ENCODE measurements around the gene RCOR2.

The RCOR2 gene

GRCh38 chr11:63907063-63907462 is 9.9 kb downstream of the RCOR2 start:
- DNase-seq (ENCODE audit: low read depth in 2 of 2): no peak

GRCh38 chr11:63906585-63906984 is 10.4 kb downstream of the RCOR2 start:
- peak; percentile 32 to 37 for DNase-seq (ENCODE audit: low read depth in 2 of 2)

GRCh38 chr11:63906087-63906486 is 10.9 kb downstream of the RCOR2 start:
- no peak for DNase-seq (ENCODE audit: low read depth in 2 of 2)

GRCh38 chr11:63905179-63905578 is 11.8 kb downstream of the RCOR2 start:
- no peak for DNase-seq (ENCODE audit: low read depth in 2 of 2)

GRCh38 chr11:63904743-63905142 is 12.2 kb downstream of the RCOR2 start:
- DNase-seq (ENCODE audit: low read depth in 2 of 2): no peak

- DNase-seq (ENCODE audit: low read depth in 2 of 2): no peak
Measured at GRCh38 chr11:63903884-63904283, 13.1 kb downstream of the RCOR2 start.

- no peak for DNase-seq (ENCODE audit: low read depth in 2 of 2)
Measured at GRCh38 chr11:63901660-63902059, 15.3 kb downstream of the RCOR2 start.

GRCh38 chr11:63897459-63898146 is 19.4 kb downstream of the RCOR2 start:
- DNase-seq (ENCODE audit: low read depth in 2 of 2): no peak

- no peak for DNase-seq (ENCODE audit: low read depth in 2 of 2)
Measured at GRCh38 chr11:63896071-63896470, 20.9 kb downstream of the RCOR2 start.

GRCh38 chr11:63893355-63893754 is 23.6 kb downstream of the RCOR2 start:
- DNase-seq (ENCODE audit: low read depth in 2 of 2): no peak

GRCh38 chr11:63892228-63892627 is 24.7 kb downstream of the RCOR2 start:
- DNase-seq (ENCODE audit: low read depth in 2 of 2): no peak

- DNase-seq (ENCODE audit: low read depth in 2 of 2): no peak
Measured at GRCh38 chr11:63890368-63890767, 26.6 kb downstream of the RCOR2 start.

- DNase-seq (ENCODE audit: low read depth in 2 of 2): no peak
Measured at GRCh38 chr11:63889344-63889743, 27.6 kb downstream of the RCOR2 start.

- DNase-seq (ENCODE audit: low read depth in 2 of 2): peak; percentile 37 to 54
Measured at GRCh38 chr11:63888170-63889086, 28.5 kb downstream of the RCOR2 start.

GRCh38 chr11:63887386-63887999 is 29.5 kb downstream of the RCOR2 start:
- DNase-seq (ENCODE audit: low read depth in 2 of 2): no peak

GRCh38 chr11:63884196-63884932 is 32.6 kb downstream of the RCOR2 start:
- DNase-seq (ENCODE audit: low read depth in 2 of 2): no peak

- no peak for DNase-seq (ENCODE audit: low read depth in 2 of 2)
Measured at GRCh38 chr11:63883791-63884190, 33.2 kb downstream of the RCOR2 start.

- DNase-seq (ENCODE audit: low read depth in 2 of 2): no peak
Measured at GRCh38 chr11:63882555-63883242, 34.3 kb downstream of the RCOR2 start.

- DNase-seq (ENCODE audit: low read depth in 2 of 2): no peak
Measured at GRCh38 chr11:63880403-63880790, 36.6 kb downstream of the RCOR2 start.

GRCh38 chr11:63879598-63880402 is 37.2 kb downstream of the RCOR2 start:
- DNase-seq (ENCODE audit: low read depth in 2 of 2): no peak

Measured in stimulated activated CD4-positive, alpha-beta T cell treated with anti-CD3 and anti-CD28 coated beads, Interleukin-4, amount 100 ng/mL, for 48 hours (primary cell).